PFSK-1 (cell line): ENCODE results near the gene RIMS4.

ENCODE experiments used
- FOXP2 ChIP-seq: optimal IDR thresholded peaks from 2 replicates; pipeline ENCODE3; 2011; ENCODE audit warnings: borderline replicate concordance, control low read depth, inconsistent platforms; ENCODE audit not compliant: insufficient read depth; ENCODE audit errors: extremely low read length, extremely low read depth
- POLR2AphosphoS5 ChIP-seq: IDR thresholded peaks from 2 replicates; pipeline ENCODE4 v1.6.1; 2012; ENCODE audit warnings: low read depth, mild to moderate bottlenecking, control low read depth, low read length, moderate library complexity
- SIN3A ChIP-seq: IDR thresholded peaks from 2 replicates; pipeline ENCODE4 v1.6.1; 2012; ENCODE audit warnings: mild to moderate bottlenecking, low read length, moderate library complexity, borderline replicate concordance; ENCODE audit not compliant: insufficient read depth
- TAF1 ChIP-seq: IDR thresholded peaks from 2 replicates; pipeline ENCODE4 v1.6.1; 2012; ENCODE audit warnings: low read length, control low read depth, borderline replicate concordance; ENCODE audit not compliant: insufficient read depth
- TF ChIP-seq, protein P1 (sequence below), 2 experiments: IDR thresholded peaks; 2 replicates each; pipeline versions ENCODE4 v1.6.1 to v1.8.0; 2011 to 2012; ENCODE audit warnings: low read depth in 2 of 2, low read length in 2 of 2, control low read depth in 1 of 2, inconsistent platforms in 1 of 2, mild to moderate bottlenecking in 1 of 2, moderate library complexity in 1 of 2; ENCODE audit not compliant: insufficient read depth in 1 of 2

Gene RIMS4

GRCh38 chr20:44796758-44797457 is 13.4 kb downstream of the RIMS4 start:
- TF ChIP-seq, protein P1, sequence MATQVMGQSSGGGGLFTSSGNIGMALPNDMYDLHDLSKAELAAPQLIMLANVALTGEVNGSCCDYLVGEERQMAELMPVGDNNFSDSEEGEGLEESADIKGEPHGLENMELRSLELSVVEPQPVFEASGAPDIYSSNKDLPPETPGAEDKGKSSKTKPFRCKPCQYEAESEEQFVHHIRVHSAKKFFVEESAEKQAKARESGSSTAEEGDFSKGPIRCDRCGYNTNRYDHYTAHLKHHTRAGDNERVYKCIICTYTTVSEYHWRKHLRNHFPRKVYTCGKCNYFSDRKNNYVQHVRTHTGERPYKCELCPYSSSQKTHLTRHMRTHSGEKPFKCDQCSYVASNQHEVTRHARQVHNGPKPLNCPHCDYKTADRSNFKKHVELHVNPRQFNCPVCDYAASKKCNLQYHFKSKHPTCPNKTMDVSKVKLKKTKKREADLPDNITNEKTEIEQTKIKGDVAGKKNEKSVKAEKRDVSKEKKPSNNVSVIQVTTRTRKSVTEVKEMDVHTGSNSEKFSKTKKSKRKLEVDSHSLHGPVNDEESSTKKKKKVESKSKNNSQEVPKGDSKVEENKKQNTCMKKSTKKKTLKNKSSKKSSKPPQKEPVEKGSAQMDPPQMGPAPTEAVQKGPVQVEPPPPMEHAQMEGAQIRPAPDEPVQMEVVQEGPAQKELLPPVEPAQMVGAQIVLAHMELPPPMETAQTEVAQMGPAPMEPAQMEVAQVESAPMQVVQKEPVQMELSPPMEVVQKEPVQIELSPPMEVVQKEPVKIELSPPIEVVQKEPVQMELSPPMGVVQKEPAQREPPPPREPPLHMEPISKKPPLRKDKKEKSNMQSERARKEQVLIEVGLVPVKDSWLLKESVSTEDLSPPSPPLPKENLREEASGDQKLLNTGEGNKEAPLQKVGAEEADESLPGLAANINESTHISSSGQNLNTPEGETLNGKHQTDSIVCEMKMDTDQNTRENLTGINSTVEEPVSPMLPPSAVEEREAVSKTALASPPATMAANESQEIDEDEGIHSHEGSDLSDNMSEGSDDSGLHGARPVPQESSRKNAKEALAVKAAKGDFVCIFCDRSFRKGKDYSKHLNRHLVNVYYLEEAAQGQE (IDR thresholded peaks at IDR 0.05; ENCODE audit: insufficient read depth in 1 of 2, low read depth in 2 of 2, low read length in 2 of 2): no peak
- TF ChIP-seq SIN3A: no peak
- no peak for TF ChIP-seq FOXP2
- no peak for TF ChIP-seq POLR2AphosphoS5
- no peak for TF ChIP-seq TAF1

DNA sequence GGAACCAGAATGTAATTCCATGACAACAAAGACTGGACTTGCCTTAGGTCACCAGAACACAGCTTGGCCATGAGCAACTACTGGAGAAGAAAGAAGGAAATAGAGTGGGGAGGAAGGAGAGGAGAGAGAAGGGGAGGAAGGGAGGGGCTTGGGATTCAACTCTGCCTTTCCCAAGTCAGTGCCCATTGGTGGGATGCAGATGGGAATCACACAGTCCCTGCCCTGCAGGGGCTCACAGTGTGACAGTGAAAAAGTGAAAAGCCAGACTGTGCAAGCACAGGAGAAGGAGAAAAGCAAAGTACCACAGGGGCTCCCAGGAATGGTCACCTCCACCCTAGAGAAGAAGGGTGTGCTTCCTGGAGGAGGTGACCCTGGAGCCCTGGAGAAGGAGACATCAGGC is 14.0 kb downstream of the RIMS4 start:
- TF ChIP-seq SIN3A (no peak), TAF1 (no peak), FOXP2 (no peak), POLR2AphosphoS5 (no peak)
- TF ChIP-seq, protein P1 (IDR thresholded peaks at IDR 0.05; ENCODE audit: insufficient read depth in 1 of 2, low read depth in 2 of 2, low read length in 2 of 2): no peak

- TF ChIP-seq TAF1 (no peak), FOXP2 (no peak), POLR2AphosphoS5 (no peak), SIN3A (no peak)
- TF ChIP-seq, protein P1 (IDR thresholded peaks at IDR 0.05; ENCODE audit: insufficient read depth in 1 of 2, low read depth in 2 of 2, low read length in 2 of 2): no peak
Measured at GRCh38 chr20:44795836-44796235, 14.5 kb downstream of the RIMS4 start.

GRCh38 chr20:44792796-44793195 is 17.6 kb downstream of the RIMS4 start:
- TF ChIP-seq TAF1 (no peak), FOXP2 (no peak), SIN3A (no peak), POLR2AphosphoS5 (no peak)
- TF ChIP-seq, protein P1 (IDR thresholded peaks at IDR 0.05; ENCODE audit: insufficient read depth in 1 of 2, low read depth in 2 of 2, low read length in 2 of 2): no peak
